Esophagus mucosa (tissue), 1 donor: Measurements from ENCODE around the gene TMEM258. TPM values are rescaled to one million over a fixed set of nuclear protein-coding genes. Genes with fewer than 3 reads are reported as not detected.

Experiments used
- ATAC-seq: fragments of 200-7000 bp; cut with Tn5 transposase; one replicate; pipeline ENCODE4 v1.9.1; 2020
- total RNA-seq: library from RNA; stranded (reverse); gene quantifications from one replicate; pipeline ENCODE4 v1.2.4, GENCODE V29; 2023
- donor health status: DM: yes; HTN: yes; CAD: no.

TMEM258 gene
- 90.9 TPM for total RNA-seq

GRCh38 chr11:61792310-61793082, at the start of gene TMEM258, which contains the start of gene FEN1:
Gene TMEM258 (minus strand): TSS chr11:61792599. CDS start chr11:61792558, 41 bp downstream.
Gene FEN1 (plus strand): TSS chr11:61792911. CDS start chr11:61795362, 2,451 bp downstream.
- ATAC-seq: peak; percentile 90

GRCh38 chr11:61841636-61842527, 49.5 kb upstream of the TMEM258 start:
- no peak for ATAC-seq

- no peak for ATAC-seq
Measured at GRCh38 chr11:61840371-61840770, 48.0 kb upstream of the TMEM258 start.

- ATAC-seq: no peak
Measured at GRCh38 chr11:61839742-61840141, 47.3 kb upstream of the TMEM258 start.

- no peak for ATAC-seq
Measured at GRCh38 chr11:61838921-61839320, 46.5 kb upstream of the TMEM258 start.

GRCh38 chr11:61838501-61838900, 46.1 kb upstream of the TMEM258 start:
- ATAC-seq: no peak

- no peak for ATAC-seq
Measured at GRCh38 chr11:61837411-61838005, 45.1 kb upstream of the TMEM258 start.

GRCh38 chr11:61836193-61836592, 43.8 kb upstream of the TMEM258 start:
- no peak for ATAC-seq

GRCh38 chr11:61834278-61835048, 42.1 kb upstream of the TMEM258 start:
- peak; percentile 43 for ATAC-seq

- ATAC-seq: no peak
Measured at GRCh38 chr11:61833926-61834277, 41.5 kb upstream of the TMEM258 start.

- no peak for ATAC-seq
Measured at GRCh38 chr11:61833471-61833870, 41.1 kb upstream of the TMEM258 start.

- ATAC-seq: no peak
Measured at GRCh38 chr11:61832754-61833153, 40.4 kb upstream of the TMEM258 start.

GRCh38 chr11:61832207-61832606, 39.8 kb upstream of the TMEM258 start:
- no peak for ATAC-seq

- no peak for ATAC-seq
Measured at GRCh38 chr11:61830237-61831105, 38.1 kb upstream of the TMEM258 start.

- no peak for ATAC-seq
Measured at GRCh38 chr11:61829806-61830205, 37.4 kb upstream of the TMEM258 start.

GRCh38 chr11:61828629-61829407, 36.4 kb upstream of the TMEM258 start:
- ATAC-seq: peak; percentile 11

- no peak for ATAC-seq
Measured at GRCh38 chr11:61828379-61828628, 35.9 kb upstream of the TMEM258 start.

GRCh38 chr11:61827571-61828378, 35.4 kb upstream of the TMEM258 start, which contains the start of gene FADS2:
Gene FADS2 (plus strand): TSS chr11:61828300. CDS start chr11:61828391, 91 bp downstream.
- ATAC-seq: peak; percentile 74

- no peak for ATAC-seq
Measured at GRCh38 chr11:61826930-61827570, 34.7 kb upstream of the TMEM258 start.
